Activated T-cell treated with anti-CD3 and anti-CD28 coated beads for 24 hours (primary cell): ENCODE measurements around the gene SH3GLB1.
"Not testable (repeated sequence)": the region's sequence is repeated elsewhere in the genome, so short reads cannot be mapped to it uniquely, and the experiment has no call there.

Source experiments
- DNase-seq: peaks from one replicate; pipeline ENCODE4 v3.0.0-alpha.2; 2020; ENCODE audit warnings: low read depth

The SH3GLB1 gene

GRCh38 chr1:86704458-86704971 is at the start of gene SH3GLB1:
SH3GLB1 (plus strand) TSS chr1:86704576; CDS start chr1:86704900, 324 bp downstream.
- peak; percentile 82 for DNase-seq

GRCh38 chr1:86658381-86658780 is 46.0 kb upstream of the SH3GLB1 start:
- DNase-seq: not testable (repeated sequence)

GRCh38 chr1:86666368-86666767 is 38.0 kb upstream of the SH3GLB1 start:
- no peak for DNase-seq

- no peak for DNase-seq
Measured at GRCh38 chr1:86687595-86687994, 16.8 kb upstream of the SH3GLB1 start.

GRCh38 chr1:86692641-86693040 is 11.7 kb upstream of the SH3GLB1 start:
- no peak for DNase-seq

- no peak for DNase-seq
Measured at GRCh38 chr1:86695400-86695799, 9.0 kb upstream of the SH3GLB1 start.

- no peak for DNase-seq
Measured at GRCh38 chr1:86696522-86696921, 7.9 kb upstream of the SH3GLB1 start.

GRCh38 chr1:86699186-86699585 is 5.2 kb upstream of the SH3GLB1 start:
- DNase-seq: no peak

- DNase-seq: no peak
Measured at GRCh38 chr1:86701731-86702130, 2.6 kb upstream of the SH3GLB1 start.

- DNase-seq: not testable (repeated sequence)
Measured at GRCh38 chr1:86702954-86703494, 1.4 kb upstream of the SH3GLB1 start.

GRCh38 chr1:86703696-86704457 is 499 bp upstream of the SH3GLB1 start:
- peak; percentile 39 for DNase-seq

GRCh38 chr1:86704972-86705664 is 742 bp downstream of the SH3GLB1 start:
- DNase-seq: peak; percentile 19

- DNase-seq: no peak
Measured at GRCh38 chr1:86705665-86705985, 1.2 kb downstream of the SH3GLB1 start.

GRCh38 chr1:86706018-86706635 is 1.8 kb downstream of the SH3GLB1 start:
- no peak for DNase-seq

- DNase-seq: no peak
Measured at GRCh38 chr1:86708920-86709319, 4.5 kb downstream of the SH3GLB1 start.

GRCh38 chr1:86712088-86712860 is 7.9 kb downstream of the SH3GLB1 start:
- DNase-seq: no peak

GRCh38 chr1:86713477-86713876 is 9.1 kb downstream of the SH3GLB1 start:
- no peak for DNase-seq

- no peak for DNase-seq
Measured at GRCh38 chr1:86714159-86714558, 9.8 kb downstream of the SH3GLB1 start.

GRCh38 chr1:86714561-86715244 is 10.3 kb downstream of the SH3GLB1 start:
- DNase-seq: no peak

GRCh38 chr1:86718786-86719185 is 14.4 kb downstream of the SH3GLB1 start:
- DNase-seq: no peak

GRCh38 chr1:86731416-86731815 is 27.0 kb downstream of the SH3GLB1 start:
- no peak for DNase-seq
